Right forelimb (tissue), 1 donor: ENCODE measurements around the gene MEIS2.
"Not testable (repeated sequence)": the region's sequence is repeated elsewhere in the genome, so short reads cannot be mapped to it uniquely, and the experiment has no call there.

Experiments used
- DNase-seq: peaks from one replicate; pipeline ENCODE4 v3.0.0-alpha.2; 2018

The MEIS2 gene

GRCh38 chr15:37004373-37004869 lies 95.9 kb downstream of the MEIS2 start:
- no peak for DNase-seq

- DNase-seq: no peak
Measured at GRCh38 chr15:37002041-37002672, 98.2 kb downstream of the MEIS2 start.

- no peak for DNase-seq
Measured at GRCh38 chr15:37001417-37001816, 98.9 kb downstream of the MEIS2 start.

GRCh38 chr15:36999778-37000177 lies 100.6 kb downstream of the MEIS2 start:
- DNase-seq: no peak

- no peak for DNase-seq
Measured at GRCh38 chr15:36996538-36997181, 103.7 kb downstream of the MEIS2 start.

GRCh38 chr15:36996121-36996520 lies 104.2 kb downstream of the MEIS2 start:
- no peak for DNase-seq

GRCh38 chr15:36994790-36995189 lies 105.6 kb downstream of the MEIS2 start:
- DNase-seq: no peak

GRCh38 chr15:36992454-36992853 lies 107.9 kb downstream of the MEIS2 start:
- DNase-seq: no peak

- DNase-seq: no peak
Measured at GRCh38 chr15:36988947-36989346, 111.4 kb downstream of the MEIS2 start.

- no peak for DNase-seq
Measured at GRCh38 chr15:36982430-36982829, 117.9 kb downstream of the MEIS2 start.

- DNase-seq: not testable (repeated sequence)
Measured at GRCh38 chr15:36980281-36980680, 120.1 kb downstream of the MEIS2 start.

GRCh38 chr15:36978625-36979024 lies 121.7 kb downstream of the MEIS2 start:
- no peak for DNase-seq

GRCh38 chr15:36978126-36978525 lies 122.2 kb downstream of the MEIS2 start:
- DNase-seq: no peak

- no peak for DNase-seq
Measured at GRCh38 chr15:36977659-36978058, 122.7 kb downstream of the MEIS2 start.

- no peak for DNase-seq
Measured at GRCh38 chr15:36972704-36973103, 127.6 kb downstream of the MEIS2 start.

- no peak for DNase-seq
Measured at GRCh38 chr15:36970522-36970921, 129.8 kb downstream of the MEIS2 start.

- no peak for DNase-seq
Measured at GRCh38 chr15:36967929-36968328, 132.4 kb downstream of the MEIS2 start.

GRCh38 chr15:36966708-36967107 lies 133.6 kb downstream of the MEIS2 start:
- DNase-seq: no peak

- no peak for DNase-seq
Measured at GRCh38 chr15:36965570-36966342, 134.6 kb downstream of the MEIS2 start.

- no peak for DNase-seq
Measured at GRCh38 chr15:36964626-36965025, 135.7 kb downstream of the MEIS2 start.

GRCh38 chr15:36961956-36962355 lies 138.4 kb downstream of the MEIS2 start:
- no peak for DNase-seq

- no peak for DNase-seq
Measured at GRCh38 chr15:36960947-36961227, 139.5 kb downstream of the MEIS2 start.

- no peak for DNase-seq
Measured at GRCh38 chr15:36960179-36960946, 140.0 kb downstream of the MEIS2 start.
